ENCODE results near the gene CRIP3. TPM values are rescaled to one million over a fixed set of nuclear protein-coding genes. Genes with fewer than 3 reads are reported as not detected.
"Not testable (repeated sequence)": the region's sequence is repeated elsewhere in the genome, so short reads cannot be mapped to it uniquely, and the experiment has no call there.

The CRIP3 gene
- polyA plus RNA-seq, 4 donors, result 0.89 to 3.4 (median 2.5) TPM

- FAIRE-seq (no peak), DNase-seq (no peak)
- peaks cover 0 to 15% (median 0%) of the 10 kb centered on the region in 3 donors for H3K27me3 ChIP-seq (ENCODE audit: control insufficient read depth in 3 of 3, insufficient read depth in 3 of 3, low read length in 3 of 3)
These were observed 4.3 kb downstream of the CRIP3 start for GRCh38 chr6:43304361-43304760.

GRCh38 chr6:43303751-43304331 is 4.8 kb downstream of the CRIP3 start:
- FAIRE-seq (no peak), DNase-seq (no peak)
- no peak overlapping the region for H3K27ac ChIP-seq (ENCODE audit: low read depth in 1 of 3, low read length in 2 of 3)
- no peaks in the 10 kb centered on the region for H3K9me3 ChIP-seq (ENCODE audit: control insufficient read depth in 2 of 2, insufficient read depth in 1 of 2, low read depth in 1 of 2, low read length in 1 of 2)
- no peak overlapping the region for H3K4me3 ChIP-seq (ENCODE audit: low read depth in 1 of 3, low read length in 3 of 3)
- peaks cover 0 to 26% (median 4%) of the 10 kb centered on the region in 3 donors for H3K4me1 ChIP-seq (ENCODE audit: control insufficient read depth in 3 of 3, insufficient read depth in 2 of 3, low read depth in 1 of 3, low read length in 2 of 3)
- no peaks in the 10 kb centered on the region for H3K36me3 ChIP-seq (ENCODE audit: control insufficient read depth in 3 of 3, insufficient read depth in 2 of 3, low read depth in 1 of 3, low read length in 3 of 3)
- 73 to 81% (median 76%) methylated on average over 8 of the region's 8 CpGs for WGBS, 3 donors
- H3K27me3 ChIP-seq (ENCODE audit: control insufficient read depth in 3 of 3, insufficient read depth in 3 of 3, low read length in 3 of 3), result peaks cover 0 to 10% (median 0%) of the 10 kb centered on the region in 3 donors

More at GRCh38 chr6:43304361-43304760, 4.3 kb downstream of the CRIP3 start:
- Histone ChIP-seq H3K9me3 (ENCODE audit: control insufficient read depth in 2 of 2, insufficient read depth in 1 of 2, low read depth in 1 of 2, low read length in 1 of 2) (no peaks in the 10 kb centered on the region), H3K4me1 (ENCODE audit: control insufficient read depth in 3 of 3, insufficient read depth in 2 of 3, low read depth in 1 of 3, low read length in 2 of 3) (peaks cover 0 to 32% (median 5%) of the 10 kb centered on the region in 3 donors), H3K27ac (ENCODE audit: low read depth in 1 of 3, low read length in 2 of 3) (no peak overlapping the region), H3K36me3 (ENCODE audit: control insufficient read depth in 3 of 3, insufficient read depth in 2 of 3, low read depth in 1 of 3, low read length in 3 of 3) (no peaks in the 10 kb centered on the region), H3K4me3 (ENCODE audit: low read depth in 1 of 3, low read length in 3 of 3) (no peak overlapping the region)
- 70 to 83% (median 72%) methylated on average over 3 of the region's 3 CpGs for WGBS, 3 donors

GRCh38 chr6:43303006-43303405 is 5.6 kb downstream of the CRIP3 start:
- not testable (repeated sequence) for H3K9me3 ChIP-seq (ENCODE audit: control insufficient read depth in 2 of 2, insufficient read depth in 1 of 2, low read depth in 1 of 2, low read length in 1 of 2); H3K27me3 ChIP-seq (ENCODE audit: control insufficient read depth in 3 of 3, insufficient read depth in 3 of 3, low read length in 3 of 3); H3K36me3 ChIP-seq (ENCODE audit: control insufficient read depth in 3 of 3, insufficient read depth in 2 of 3, low read depth in 1 of 3, low read length in 3 of 3); FAIRE-seq; H3K4me3 ChIP-seq (ENCODE audit: low read depth in 1 of 3, low read length in 3 of 3)
- peaks cover 0 to 24% (median 0%) of the 10 kb centered on the region in 3 donors for H3K4me1 ChIP-seq (ENCODE audit: control insufficient read depth in 3 of 3, insufficient read depth in 2 of 3, low read depth in 1 of 3, low read length in 2 of 3)
- DNase-seq, result peak; percentile 58 to 79
- 64 to 82% (median 73%) methylated on average over 11 of the region's 11 CpGs for WGBS, 3 donors
- H3K27ac ChIP-seq (ENCODE audit: low read depth in 1 of 3, low read length in 2 of 3), result peak overlapping the region in 1 of 3 donors; percentile 61

GRCh38 chr6:43302126-43302525 is 6.5 kb downstream of the CRIP3 start:
- FAIRE-seq, result no peak
- peaks cover 0 to 32% (median 0%) of the 10 kb centered on the region in 3 donors for H3K4me1 ChIP-seq (ENCODE audit: control insufficient read depth in 3 of 3, insufficient read depth in 2 of 3, low read depth in 1 of 3, low read length in 2 of 3)

GRCh38 chr6:43301081-43301870 is 7.3 kb downstream of the CRIP3 start:
- peaks cover 0 to 34% (median 0%) of the 10 kb centered on the region in 3 donors for H3K4me1 ChIP-seq (ENCODE audit: control insufficient read depth in 3 of 3, insufficient read depth in 2 of 3, low read depth in 1 of 3, low read length in 2 of 3)
- 82 to 89% (median 88%) methylated on average over 15 of the region's 15 CpGs for WGBS, 3 donors
- no peak overlapping the region for H3K27ac ChIP-seq (ENCODE audit: low read depth in 1 of 3, low read length in 2 of 3)
- no peaks in the 10 kb centered on the region for H3K9me3 ChIP-seq (ENCODE audit: control insufficient read depth in 2 of 2, insufficient read depth in 1 of 2, low read depth in 1 of 2, low read length in 1 of 2)
- FAIRE-seq (no peak), DNase-seq (no peak)
- H3K4me3 ChIP-seq (ENCODE audit: low read depth in 1 of 3, low read length in 3 of 3), result no peak overlapping the region
- no peaks in the 10 kb centered on the region for H3K27me3 ChIP-seq (ENCODE audit: control insufficient read depth in 3 of 3, insufficient read depth in 3 of 3, low read length in 3 of 3)
- no peaks in the 10 kb centered on the region for H3K36me3 ChIP-seq (ENCODE audit: control insufficient read depth in 3 of 3, insufficient read depth in 2 of 3, low read depth in 1 of 3, low read length in 3 of 3)

More at GRCh38 chr6:43302126-43302525, 6.5 kb downstream of the CRIP3 start:
- no peaks in the 10 kb centered on the region for H3K36me3 ChIP-seq (ENCODE audit: control insufficient read depth in 3 of 3, insufficient read depth in 2 of 3, low read depth in 1 of 3, low read length in 3 of 3)
- no peak overlapping the region for H3K4me3 ChIP-seq (ENCODE audit: low read depth in 1 of 3, low read length in 3 of 3)
- H3K27ac ChIP-seq (ENCODE audit: low read depth in 1 of 3, low read length in 2 of 3), result peak overlapping the region in 1 of 3 donors; percentile 61
- DNase-seq, result no peak
- H3K9me3 ChIP-seq (ENCODE audit: control insufficient read depth in 2 of 2, insufficient read depth in 1 of 2, low read depth in 1 of 2, low read length in 1 of 2), result no peaks in the 10 kb centered on the region
- WGBS, 3 donors, result 82 to 90% (median 87%) methylated on average over 19 of the region's 19 CpGs
- no peaks in the 10 kb centered on the region for H3K27me3 ChIP-seq (ENCODE audit: control insufficient read depth in 3 of 3, insufficient read depth in 3 of 3, low read length in 3 of 3)

GRCh38 chr6:43299338-43300293 is 9.0 kb downstream of the CRIP3 start:
- Histone ChIP-seq H3K36me3 (ENCODE audit: control insufficient read depth in 3 of 3, insufficient read depth in 2 of 3, low read depth in 1 of 3, low read length in 3 of 3) (no peaks in the 10 kb centered on the region), H3K27ac (ENCODE audit: low read depth in 1 of 3, low read length in 2 of 3) (no peak overlapping the region), H3K4me3 (ENCODE audit: low read depth in 1 of 3, low read length in 3 of 3) (no peak overlapping the region), H3K27me3 (ENCODE audit: control insufficient read depth in 3 of 3, insufficient read depth in 3 of 3, low read length in 3 of 3) (no peaks in the 10 kb centered on the region), H3K9me3 (ENCODE audit: control insufficient read depth in 2 of 2, insufficient read depth in 1 of 2, low read depth in 1 of 2, low read length in 1 of 2) (no peaks in the 10 kb centered on the region), H3K4me1 (ENCODE audit: control insufficient read depth in 3 of 3, insufficient read depth in 2 of 3, low read depth in 1 of 3, low read length in 2 of 3) (peaks cover 0 to 34% (median 0%) of the 10 kb centered on the region in 3 donors)
- DNase-seq, result no peak
- FAIRE-seq, result no peak
- WGBS, 3 donors, result 79 to 86% (median 82%) methylated on average over 18 of the region's 18 CpGs

GRCh38 chr6:43298565-43299337 is 9.9 kb downstream of the CRIP3 start:
- Histone ChIP-seq H3K9me3 (ENCODE audit: control insufficient read depth in 2 of 2, insufficient read depth in 1 of 2, low read depth in 1 of 2, low read length in 1 of 2) (no peaks in the 10 kb centered on the region), H3K4me3 (ENCODE audit: low read depth in 1 of 3, low read length in 3 of 3) (no peak overlapping the region), H3K36me3 (ENCODE audit: control insufficient read depth in 3 of 3, insufficient read depth in 2 of 3, low read depth in 1 of 3, low read length in 3 of 3) (no peaks in the 10 kb centered on the region), H3K27me3 (ENCODE audit: control insufficient read depth in 3 of 3, insufficient read depth in 3 of 3, low read length in 3 of 3) (no peaks in the 10 kb centered on the region), H3K27ac (ENCODE audit: low read depth in 1 of 3, low read length in 2 of 3) (no peak overlapping the region), H3K4me1 (ENCODE audit: control insufficient read depth in 3 of 3, insufficient read depth in 2 of 3, low read depth in 1 of 3, low read length in 2 of 3) (peaks cover 0 to 34% (median 0%) of the 10 kb centered on the region in 3 donors)
- DNase-seq, result no peak
- no peak for FAIRE-seq
- WGBS, 3 donors, result 65 to 69% (median 67%) methylated on average over 11 to 12 of the region's 12 CpGs
